GM18517 (cell line): ENCODE results near the gene BPGM.
"Not testable (repeated sequence)": the region's sequence is repeated elsewhere in the genome, so short reads cannot be mapped to it uniquely, and the experiment has no call there.

ENCODE experiments used
- ATAC-seq: cut with Tn5 transposase; IDR thresholded peaks from one replicate; pipeline ENCODE4 v1.9.1; 2021; ENCODE audit warnings: mild to moderate bottlenecking, moderate library complexity; ENCODE audit not compliant: unreplicated experiment

Gene BPGM

GRCh38 chr7:134630893-134631292 is 15.8 kb upstream of the BPGM start:
- no peak for ATAC-seq

- ATAC-seq = no peak
Measured at GRCh38 chr7:134632052-134632451, 14.6 kb upstream of the BPGM start.

- ATAC-seq = no peak
Measured at GRCh38 chr7:134632937-134633540, 13.6 kb upstream of the BPGM start.

GRCh38 chr7:134636008-134636449 is 10.6 kb upstream of the BPGM start:
- ATAC-seq = peak; percentile 95

GRCh38 chr7:134637441-134637840 is 9.2 kb upstream of the BPGM start:
- no peak for ATAC-seq

- no peak for ATAC-seq
Measured at GRCh38 chr7:134637934-134638719, 8.5 kb upstream of the BPGM start.

- no peak for ATAC-seq
Measured at GRCh38 chr7:134639061-134639460, 7.6 kb upstream of the BPGM start.

GRCh38 chr7:134639683-134640279 is 6.9 kb upstream of the BPGM start:
- ATAC-seq = no peak

GRCh38 chr7:134640842-134641715 is 5.6 kb upstream of the BPGM start:
- ATAC-seq = no peak

GRCh38 chr7:134641981-134642380 is 4.7 kb upstream of the BPGM start:
- ATAC-seq = not testable (repeated sequence)

- ATAC-seq = no peak
Measured at GRCh38 chr7:134643131-134643530, 3.5 kb upstream of the BPGM start.

GRCh38 chr7:134645478-134645877 is 1.2 kb upstream of the BPGM start:
- no peak for ATAC-seq

GRCh38 chr7:134645935-134646334 is 718 bp upstream of the BPGM start:
- no peak for ATAC-seq

- no peak for ATAC-seq
Measured at GRCh38 chr7:134648456-134648855, 1.8 kb downstream of the BPGM start.

GRCh38 chr7:134649226-134649775 is 2.6 kb downstream of the BPGM start:
- no peak for ATAC-seq

- no peak for ATAC-seq
Measured at GRCh38 chr7:134651991-134652390, 5.3 kb downstream of the BPGM start.

- no peak for ATAC-seq
Measured at GRCh38 chr7:134654104-134654775, 7.6 kb downstream of the BPGM start.

- ATAC-seq = no peak
Measured at GRCh38 chr7:134657526-134657925, 10.9 kb downstream of the BPGM start.

- no peak for ATAC-seq
Measured at GRCh38 chr7:134660242-134660785, 13.7 kb downstream of the BPGM start.

- no peak for ATAC-seq
Measured at GRCh38 chr7:134660961-134661376, 14.3 kb downstream of the BPGM start.
